ENCODE measurements around the gene REPIN1. TPM values are rescaled to one million over a fixed set of nuclear protein-coding genes. Genes with fewer than 3 reads are reported as not detected.

REPIN1 gene
- polyA plus RNA-seq, 1 experiment = 28.4 TPM

DNA sequence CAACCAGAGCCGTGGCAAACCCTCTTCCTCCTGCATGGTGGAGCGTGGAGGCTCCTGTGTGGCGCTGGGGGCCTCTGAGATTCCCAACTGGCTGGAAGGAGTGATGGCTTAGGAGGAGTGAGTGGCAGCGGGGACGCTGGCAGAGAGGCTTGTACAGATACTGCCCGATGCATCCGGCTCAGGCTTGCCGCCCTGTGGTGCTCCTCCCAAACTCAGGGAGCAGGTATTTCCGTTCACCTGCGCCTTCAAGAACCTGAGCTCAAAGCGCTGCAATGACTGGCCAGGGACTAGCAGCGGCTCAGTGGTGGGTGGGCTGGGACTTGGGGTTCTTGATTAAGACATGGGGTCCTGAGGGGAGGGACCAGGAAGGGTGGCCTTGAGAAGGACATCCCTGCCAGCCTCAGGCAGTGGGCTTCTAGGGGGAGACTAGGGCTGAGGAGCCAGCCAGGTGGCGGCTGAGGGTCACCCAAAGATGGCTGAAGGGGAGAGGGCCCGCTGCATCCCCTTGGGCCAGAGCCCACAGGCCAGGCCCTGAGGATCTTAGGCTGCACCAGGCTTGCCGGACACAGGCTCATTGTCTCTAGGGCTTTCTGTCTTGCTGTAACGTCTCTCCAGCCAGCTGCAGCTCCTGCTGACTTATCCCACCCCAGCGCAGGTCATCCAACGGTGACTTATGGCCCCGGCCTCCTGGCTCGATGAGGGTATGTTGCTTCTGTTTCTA lies 13.7 kb downstream of the REPIN1 start:
- no peak overlapping the region for H3K4me3 ChIP-seq (ENCODE audit: low read depth, low read length)
- no peak overlapping the region for H3K27ac ChIP-seq (ENCODE audit: low read depth, low read length)
- no peaks in the 10 kb centered on the region; the same call in 1 of the 2 replicates for H3K9me3 ChIP-seq (ENCODE audit: control insufficient read depth, insufficient read depth, low read length)
- ChIA-PET CTCF (no interaction called here), POLR2A (no interaction called here)
- TF ChIP-seq CTCF (IDR thresholded peaks at IDR 0.05; ENCODE audit: low read depth, low read length) = no peak
- no peaks in the 10 kb centered on the region for H3K27me3 ChIP-seq (ENCODE audit: control insufficient read depth, insufficient read depth, low read length)
- no peak for DNase-seq (ENCODE audit: low read depth, low spot score)

DNA sequence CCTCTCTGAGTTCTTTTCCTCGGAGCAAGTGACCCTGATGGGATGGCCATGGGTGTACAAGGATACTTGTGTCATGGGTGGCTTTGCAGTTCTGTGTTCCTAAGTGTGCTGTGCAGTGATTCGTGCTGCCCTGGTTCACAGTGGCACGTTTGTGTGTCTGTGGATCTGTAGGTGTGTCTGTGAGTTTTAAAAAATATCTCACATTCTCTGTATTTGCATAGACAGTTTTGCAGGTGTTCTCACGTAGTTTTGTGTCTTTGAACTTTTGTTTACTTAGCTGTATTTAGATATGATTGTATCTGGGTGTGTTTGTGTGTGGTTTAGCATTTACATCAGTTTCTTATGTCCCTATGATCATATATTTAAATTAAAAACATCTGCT lies 14.2 kb downstream of the REPIN1 start:
- no peak for TF ChIP-seq CTCF (IDR thresholded peaks at IDR 0.05; ENCODE audit: low read depth, low read length)
- Histone ChIP-seq H3K27me3 (ENCODE audit: control insufficient read depth, insufficient read depth, low read length) (no peaks in the 10 kb centered on the region), H3K27ac (ENCODE audit: low read depth, low read length) (no peak overlapping the region), H3K9me3 (ENCODE audit: control insufficient read depth, insufficient read depth, low read length) (no peaks in the 10 kb centered on the region; the same call in 1 of the 2 replicates), H3K4me3 (ENCODE audit: low read depth, low read length) (no peak overlapping the region)
- no peak for DNase-seq (ENCODE audit: low read depth, low spot score)
- POLR2A ChIA-PET = no interaction called here
- CTCF ChIA-PET = no interaction called here

DNA sequence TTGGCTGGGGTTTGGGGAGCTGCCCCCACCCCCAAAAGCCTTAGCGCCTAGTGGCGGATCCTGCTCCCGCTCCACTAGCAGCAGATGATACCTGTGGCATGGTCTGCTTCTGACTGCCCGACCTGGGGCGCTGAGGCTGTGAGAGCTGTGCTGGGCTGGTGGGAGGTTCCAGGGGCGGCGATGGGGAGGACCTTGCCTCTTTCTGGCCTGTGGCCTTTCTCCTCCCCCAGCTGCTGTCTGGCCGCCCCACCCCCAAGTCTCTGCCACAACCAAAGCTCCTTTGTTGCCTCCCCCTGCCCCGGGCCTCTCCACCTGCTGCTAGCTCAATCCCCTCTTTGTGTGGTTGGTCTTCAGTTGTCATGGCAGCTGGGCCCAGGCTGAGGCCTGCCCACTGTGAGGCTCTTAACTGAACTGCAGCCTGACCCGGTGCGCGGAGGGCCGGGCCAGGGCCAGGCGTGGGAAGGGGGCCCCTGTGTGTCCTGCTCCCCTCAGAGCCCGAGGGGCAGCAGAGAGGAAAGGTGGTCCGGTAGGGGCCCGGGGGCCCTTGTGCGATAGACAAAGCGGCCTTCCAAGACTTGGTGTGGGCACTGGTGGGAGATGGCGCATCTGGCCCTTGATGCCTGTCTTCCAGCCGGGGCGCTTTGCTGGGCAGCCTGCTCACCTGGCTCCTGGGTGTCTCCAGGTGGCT lies 15.2 kb downstream of the REPIN1 start:
- DNase-seq (ENCODE audit: low read depth, low spot score) = no peak
- H3K9me3 ChIP-seq (ENCODE audit: control insufficient read depth, insufficient read depth, low read length) = no peaks in the 10 kb centered on the region; the same call in 1 of the 2 replicates
- ChIA-PET POLR2A (no interaction called here), CTCF (no interaction called here)
- no peak overlapping the region for H3K27ac ChIP-seq (ENCODE audit: low read depth, low read length)
- no peaks in the 10 kb centered on the region for H3K27me3 ChIP-seq (ENCODE audit: control insufficient read depth, insufficient read depth, low read length)
- H3K4me3 ChIP-seq (ENCODE audit: low read depth, low read length) = no peak overlapping the region
- no peak for TF ChIP-seq CTCF (IDR thresholded peaks at IDR 0.05; ENCODE audit: low read depth, low read length)

GRCh38 chr7:150384406-150385301 lies 16.0 kb downstream of the REPIN1 start:
- Histone ChIP-seq H3K9me3 (ENCODE audit: control insufficient read depth, insufficient read depth, low read length) (no peaks in the 10 kb centered on the region; the same call in 1 of the 2 replicates), H3K27ac (ENCODE audit: low read depth, low read length) (no peak overlapping the region), H3K27me3 (ENCODE audit: control insufficient read depth, insufficient read depth, low read length) (no peaks in the 10 kb centered on the region), H3K4me3 (ENCODE audit: low read depth, low read length) (no peak overlapping the region)
- POLR2A ChIA-PET = no interaction called here
- CTCF ChIA-PET = interaction anchor here (1.0 kb wide), 1 partner anchor 29 kb away, joined by 3 read pairs; no protein-coding TSS in a partner anchor
- no peak for DNase-seq (ENCODE audit: low read depth, low spot score)
- TF ChIP-seq CTCF (IDR thresholded peaks at IDR 0.05; ENCODE audit: low read depth, low read length) = no peak
